Sigmoid colon (tissue), 4 donors: Measurements from ENCODE around the gene TIMP2.

ENCODE experiments used
- EP300 ChIP-seq, 4 donors: sonication (generic); formaldehyde crosslinking; IDR thresholded peaks; one replicate each; pipeline ENCODE4 v1.6.1; 2017; ENCODE audit warnings: antibody characterized with exemption in 4 of 4
- TF ChIP-seq, protein P1 (sequence below), 4 experiments: fragments of 450-650 bp in 3 of 4; fragments of 200-600 bp in 1 of 4; IDR thresholded peaks; one replicate each; pipeline ENCODE4 v1.5.1; 2016 to 2019; ENCODE audit warnings: antibody characterized with exemption in 4 of 4, mild to moderate bottlenecking in 3 of 4, moderate library complexity in 2 of 4

DNA sequence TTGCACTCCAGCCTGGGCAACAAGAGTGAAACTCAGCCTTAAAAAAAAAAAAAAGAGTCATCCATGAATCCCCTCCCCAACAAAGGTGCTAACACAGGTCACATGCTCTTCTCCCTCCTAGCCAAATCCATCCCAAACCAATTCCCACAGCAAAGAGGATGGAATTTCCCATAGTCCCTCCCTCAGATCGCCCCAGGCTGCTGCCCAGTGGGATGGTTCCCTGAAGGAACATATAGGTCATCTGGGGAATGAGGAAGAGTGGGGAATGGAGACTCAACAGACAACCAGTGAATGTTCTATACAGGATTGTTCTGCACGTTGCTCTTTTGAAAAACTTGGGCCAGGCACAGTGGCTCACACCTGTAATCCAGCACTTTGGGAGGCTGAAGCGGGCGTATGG, 36.4 kb upstream of the TIMP2 start:
- TF ChIP-seq, protein P1, sequence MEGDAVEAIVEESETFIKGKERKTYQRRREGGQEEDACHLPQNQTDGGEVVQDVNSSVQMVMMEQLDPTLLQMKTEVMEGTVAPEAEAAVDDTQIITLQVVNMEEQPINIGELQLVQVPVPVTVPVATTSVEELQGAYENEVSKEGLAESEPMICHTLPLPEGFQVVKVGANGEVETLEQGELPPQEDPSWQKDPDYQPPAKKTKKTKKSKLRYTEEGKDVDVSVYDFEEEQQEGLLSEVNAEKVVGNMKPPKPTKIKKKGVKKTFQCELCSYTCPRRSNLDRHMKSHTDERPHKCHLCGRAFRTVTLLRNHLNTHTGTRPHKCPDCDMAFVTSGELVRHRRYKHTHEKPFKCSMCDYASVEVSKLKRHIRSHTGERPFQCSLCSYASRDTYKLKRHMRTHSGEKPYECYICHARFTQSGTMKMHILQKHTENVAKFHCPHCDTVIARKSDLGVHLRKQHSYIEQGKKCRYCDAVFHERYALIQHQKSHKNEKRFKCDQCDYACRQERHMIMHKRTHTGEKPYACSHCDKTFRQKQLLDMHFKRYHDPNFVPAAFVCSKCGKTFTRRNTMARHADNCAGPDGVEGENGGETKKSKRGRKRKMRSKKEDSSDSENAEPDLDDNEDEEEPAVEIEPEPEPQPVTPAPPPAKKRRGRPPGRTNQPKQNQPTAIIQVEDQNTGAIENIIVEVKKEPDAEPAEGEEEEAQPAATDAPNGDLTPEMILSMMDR (IDR thresholded peaks at IDR 0.05), result no peak
- TF ChIP-seq EP300 (IDR thresholded peaks at IDR 0.05), result no peak
